Ureter (tissue), 1 donor: ENCODE results near the gene ZCCHC7. TPM values are rescaled to one million over a fixed set of nuclear protein-coding genes. Genes with fewer than 3 reads are reported as not detected.

Source experiments
- DNase-seq: peaks from one replicate; pipeline ENCODE4 v3.0.0-alpha.2; 2020; ENCODE audit warnings: low spot score
- total RNA-seq: library from RNA; stranded (reverse); gene quantifications from one replicate; pipeline ENCODE4 v1.2.4, GENCODE V29; 2023
- donor health status: DM: yes; HTN: yes; CAD: no.

Gene ZCCHC7
- total RNA-seq, 1 donor from 2014 or later = 31.7 TPM

DNA sequence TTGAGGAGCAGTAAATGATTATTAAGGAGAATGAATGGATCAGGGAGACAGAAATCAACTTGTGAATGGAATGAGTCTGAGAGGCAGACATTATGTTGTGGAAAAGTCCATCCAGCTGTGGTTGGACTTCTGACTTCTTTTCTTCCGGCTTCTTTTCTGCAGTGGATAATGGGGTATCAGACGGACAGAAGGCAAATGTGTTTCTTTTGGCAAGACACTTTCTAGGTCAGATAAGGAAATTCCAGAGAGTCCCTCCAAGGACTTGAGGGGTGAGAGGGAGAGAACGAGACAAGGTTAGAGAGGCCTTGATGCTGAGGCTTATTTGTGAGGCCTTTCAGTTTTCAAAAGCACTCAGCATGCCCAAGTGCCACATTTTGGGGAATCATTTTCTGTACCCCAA is 285.0 kb downstream of the ZCCHC7 start:
- DNase-seq = no peak

DNA sequence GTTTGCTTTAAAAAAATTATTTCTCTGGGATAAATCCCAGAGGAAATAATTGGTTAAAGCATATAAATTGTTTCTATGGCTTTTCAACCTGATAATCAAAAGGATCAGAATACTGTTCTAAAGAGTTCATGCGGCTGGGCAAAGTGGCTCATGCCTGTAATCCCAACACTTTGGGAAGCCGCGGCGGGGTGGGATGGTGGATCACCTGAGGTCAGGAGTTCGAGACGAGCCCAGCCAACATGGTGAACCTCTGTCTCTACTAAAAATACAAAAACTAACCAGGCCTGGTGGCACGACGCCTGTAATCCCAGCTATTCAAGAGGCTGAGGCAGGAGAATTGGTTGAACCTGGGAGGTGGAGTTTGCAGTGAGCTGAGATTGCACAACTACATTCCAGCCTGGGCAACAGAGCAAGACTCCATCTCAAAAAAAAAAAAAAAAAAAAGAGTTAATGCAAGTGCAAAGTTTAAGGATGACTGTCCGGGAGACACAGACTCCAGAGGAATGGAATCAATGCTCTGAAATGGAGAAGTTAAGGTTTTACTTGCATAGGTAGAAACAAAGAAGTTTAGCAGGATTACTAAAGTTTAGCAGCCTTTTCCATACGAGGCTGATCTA is 285.5 kb downstream of the ZCCHC7 start:
- DNase-seq = no peak

GRCh38 chr9:37406603-37407401 is 286.4 kb downstream of the ZCCHC7 start:
- no peak for DNase-seq

GRCh38 chr9:37407468-37407867 is 287.1 kb downstream of the ZCCHC7 start:
- DNase-seq = no peak

Other genes starting within 250 kb of the ZCCHC7 start
- gene PAX5, start 86.3 kb upstream of the ZCCHC7 start, total RNA-seq = not detected